ENCODE measurements around the gene LIM2.

LIM2 gene

DNA sequence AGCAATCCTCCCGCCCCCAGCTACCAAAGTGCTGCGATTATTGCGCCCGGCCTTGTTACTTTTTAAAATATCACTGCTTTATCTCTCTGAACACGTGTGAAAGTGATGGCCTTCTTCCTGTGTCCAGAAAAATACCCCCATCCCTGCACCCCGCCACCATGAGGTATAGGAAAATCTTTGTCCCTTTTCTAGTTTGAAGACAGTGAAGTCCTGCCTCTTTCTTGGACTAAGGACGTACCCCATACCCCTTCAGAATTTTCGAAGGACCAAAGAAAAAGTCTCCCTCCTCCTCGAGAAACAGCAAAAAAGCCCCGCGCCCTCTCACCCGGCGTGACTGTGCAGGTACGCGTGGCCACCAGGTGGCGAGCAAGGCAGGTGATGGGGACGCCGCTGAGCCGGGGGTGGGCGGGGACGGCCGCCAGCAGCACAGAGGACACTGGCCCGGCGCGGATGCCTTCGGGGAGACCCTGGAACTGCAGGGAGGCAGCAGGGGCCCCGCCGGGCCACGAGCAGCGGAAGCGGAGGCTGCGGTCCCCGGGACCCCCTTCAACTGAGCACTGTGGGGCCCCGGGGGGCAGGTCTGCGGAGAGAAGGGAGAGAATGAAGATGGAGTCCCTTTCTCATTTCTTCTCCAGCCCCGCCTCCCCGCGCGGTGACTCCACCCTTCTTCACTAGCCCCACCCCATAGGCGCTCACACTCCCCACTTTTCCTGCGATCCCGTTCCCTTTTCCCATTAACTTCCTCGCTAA is 49.0 kb downstream of the LIM2 start:
- DNase-seq, result peak; percentile 70

DNA sequence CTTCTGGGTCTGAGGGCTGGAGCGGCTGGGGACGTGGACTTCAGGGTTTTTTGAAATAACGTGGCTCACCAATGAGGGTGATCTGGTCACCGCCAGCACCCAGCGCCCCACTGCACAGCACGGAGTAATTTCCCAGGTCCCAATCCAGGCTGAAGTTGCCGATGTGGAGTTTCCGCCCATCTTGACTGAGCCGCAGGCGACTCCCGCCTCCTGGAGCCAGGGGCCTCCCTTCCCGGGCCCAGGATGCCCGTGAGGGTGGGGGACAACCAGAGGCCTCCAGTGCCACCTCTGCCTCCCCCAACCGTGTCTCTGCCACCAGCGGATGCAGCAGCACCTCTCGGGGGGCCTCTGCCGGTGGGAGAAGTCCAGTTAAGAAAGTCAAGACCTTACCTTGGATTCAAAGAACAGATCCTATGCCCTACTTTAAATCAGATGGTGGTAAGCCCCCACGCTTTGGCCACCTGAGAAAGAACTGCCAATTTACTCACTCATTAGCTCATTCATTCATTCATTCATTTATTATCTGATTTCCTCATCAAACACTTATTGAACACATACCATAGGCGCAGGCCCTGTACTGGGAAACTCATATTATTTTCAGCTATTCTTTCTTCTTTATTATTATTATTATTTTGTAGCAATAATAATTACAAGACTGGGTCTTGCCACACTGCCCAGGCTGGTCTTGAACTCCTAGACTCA is 49.8 kb downstream of the LIM2 start:
- DNase-seq, result no peak

DNA sequence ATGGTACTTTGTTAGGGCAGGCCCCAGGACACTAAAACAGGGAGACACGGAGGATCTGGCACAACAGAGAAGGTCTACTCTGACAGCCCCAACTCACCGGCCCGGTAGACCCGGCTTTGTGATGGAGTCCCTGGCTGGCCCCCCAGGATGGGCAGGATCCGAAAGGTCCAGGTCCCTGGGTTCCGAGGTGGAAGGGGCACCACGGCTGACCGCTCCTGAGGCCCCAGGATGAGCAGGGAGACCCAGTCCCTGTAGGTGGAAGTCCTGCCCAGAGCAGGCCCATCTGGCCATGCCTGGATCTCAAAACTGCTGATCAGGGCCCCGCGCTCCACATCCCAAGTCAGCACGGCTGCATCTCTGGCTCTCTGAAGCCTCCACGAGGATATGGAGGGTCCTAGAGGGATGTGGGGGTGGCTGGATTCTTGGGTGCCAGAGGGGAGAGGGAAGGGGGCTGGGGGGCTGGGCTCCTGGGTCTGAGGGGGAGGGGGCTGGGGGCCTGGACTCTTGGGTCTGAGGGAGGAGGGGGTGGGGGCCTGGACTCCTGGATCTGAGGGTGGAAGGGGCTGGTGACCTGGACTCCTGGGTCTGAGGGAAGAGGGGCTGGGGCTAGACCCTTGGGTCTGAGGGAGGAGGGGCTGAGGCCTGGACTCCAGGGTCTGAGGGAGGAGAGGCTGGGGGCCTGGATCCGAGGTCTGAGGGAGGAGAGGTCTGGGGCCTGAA is 50.5 kb downstream of the LIM2 start:
- no peak for DNase-seq

DNA sequence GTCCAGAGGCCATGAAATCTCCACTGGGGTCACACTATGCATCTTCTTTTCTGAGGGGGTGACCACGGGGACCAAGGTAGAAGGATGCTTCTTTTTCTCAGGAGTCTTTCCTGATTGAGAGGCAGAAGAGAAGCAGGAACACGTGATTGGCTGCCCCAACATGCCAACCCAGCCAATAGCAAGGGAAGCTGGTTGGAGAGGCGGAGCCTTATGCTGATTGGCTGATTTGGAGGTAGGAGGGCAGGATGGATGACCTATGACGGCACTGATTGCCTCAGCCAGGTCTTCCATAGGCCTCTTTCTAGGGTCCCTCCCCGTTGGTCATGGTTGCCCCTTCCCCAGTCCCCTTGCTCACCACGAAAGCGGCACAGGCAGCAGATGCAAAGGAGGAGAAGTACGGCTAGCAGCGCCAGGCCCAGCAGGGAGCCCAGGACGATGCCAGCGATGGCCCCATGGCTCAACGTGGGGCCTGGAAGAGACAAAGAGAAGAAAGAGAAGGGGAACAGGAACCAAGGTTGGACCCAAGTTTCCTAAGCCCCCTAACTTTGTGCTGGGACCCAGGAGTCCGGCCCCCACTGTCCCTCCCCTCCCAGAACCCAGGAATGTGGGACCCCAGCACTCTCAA is 53.8 kb downstream of the LIM2 start:
- peak; percentile 69 for DNase-seq

DNA sequence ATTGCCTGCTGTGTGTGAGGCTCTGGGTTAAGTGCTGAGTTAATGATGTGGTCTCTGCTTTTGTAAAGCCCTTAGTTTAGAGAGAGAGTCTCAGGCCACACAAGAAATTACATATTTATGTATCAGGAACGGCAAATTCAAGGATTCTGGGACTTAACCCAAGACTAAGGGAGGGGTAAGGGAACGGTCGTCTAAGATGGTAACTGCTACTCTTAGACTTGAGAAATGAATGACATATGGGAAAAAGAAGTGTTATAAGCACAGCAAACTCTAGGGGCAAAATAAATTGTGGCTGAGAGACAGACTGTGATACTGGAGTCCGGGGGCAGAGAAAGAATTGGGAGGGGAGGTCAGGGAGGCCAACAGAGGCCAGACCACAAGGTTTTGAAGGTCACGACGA is 56.1 kb downstream of the LIM2 start:
- no peak for DNase-seq

GRCh38 chr19:51331193-51331592 is 56.6 kb downstream of the LIM2 start:
- no peak for DNase-seq

DNA sequence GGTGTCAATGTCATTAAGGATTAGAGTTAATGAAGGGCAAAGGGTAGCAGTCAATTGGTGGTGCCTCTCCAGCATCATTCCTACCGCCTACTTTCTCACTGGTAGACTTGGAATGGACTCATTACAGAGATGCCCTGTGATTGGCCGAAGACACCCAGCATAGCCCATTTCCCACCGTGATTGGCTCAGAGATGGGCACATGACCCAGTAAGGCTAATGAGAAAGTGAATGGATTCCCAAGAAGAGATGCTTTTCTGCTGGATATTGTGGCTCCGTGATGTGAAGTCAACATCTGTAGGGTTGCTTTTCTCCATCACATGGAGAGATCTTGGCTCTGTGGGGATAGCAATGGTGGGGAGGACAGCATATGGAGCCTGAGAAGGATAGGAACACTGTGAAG is 57.4 kb downstream of the LIM2 start:
- DNase-seq, result no peak

Measured in SHP77 treated with DMSO at 0.1 percent for 48 hours (cell line).